ENCODE measurements around the gene PPP2R5D. TPM values are rescaled to one million over a fixed set of nuclear protein-coding genes. Genes with fewer than 3 reads are reported as not detected.
A peak's percentile ranks its signal among the peaks of the same experiment; 100 is the strongest.

PPP2R5D gene
- total and polyA plus RNA-seq, 9 of the 15 experiments (the other 6 are each of a cell fraction or from before 2014, with no cell fraction given) = 1.3 to 96.1 (median 38.4) TPM

- DNase-seq (ENCODE audit: extremely low read depth in 1 of 4, low spot score in 3 of 4) (no peak), ATAC-seq (peak; percentile 46), FAIRE-seq (no peak)
- Histone ChIP-seq H3K79me2 (ENCODE audit: control insufficient read depth, insufficient read depth, low read length) (no peaks in the 10 kb centered on the region), H3K27me3 (ENCODE audit: control insufficient read depth in 2 of 2, insufficient read depth in 2 of 2, low read length in 2 of 2) (no peaks in the 10 kb centered on the region), H3K9me1 (ENCODE audit: control insufficient read depth, insufficient read depth, low read length) (peaks cover 6% of the 10 kb centered on the region), H3K4me1 (replicated peaks in 1 of 2; ENCODE audit: control insufficient read depth in 2 of 2, insufficient read depth in 2 of 2, low read length in 2 of 2) (peaks cover 0 to 10% of the 10 kb centered on the region in 2 experiments; a peak in 3 of 5 replicates), H2AFZ (ENCODE audit: low read depth, low read length) (no peak overlapping the region), H3K9me3 (replicated peaks; ENCODE audit: control insufficient read depth, insufficient read depth, low read depth, low read length) (no peaks in the 10 kb centered on the region), H3K4me3 (no peak overlapping the region), H3K4me2 (ENCODE audit: insufficient read depth, low read length) (no peak overlapping the region), H3K36me3 (ENCODE audit: control insufficient read depth, insufficient read depth, low read length) (peaks cover 80% of the 10 kb centered on the region), H4K20me1 (replicated peaks; ENCODE audit: control insufficient read depth, insufficient read depth, low read length) (no peaks in the 10 kb centered on the region; the same call in 1 of the 2 replicates), H3K27ac (ENCODE audit: extremely low read depth, low read depth, low read length) (no peak overlapping the region), H3K9ac (ENCODE audit: insufficient read depth in 1 of 2, low read depth in 2 of 2, low read length in 2 of 2) (peak overlapping the region in 1 of 2 experiments; percentile 75; a peak in 1 of 4 replicates)
- no TSS peak for BruUV-seq (replicated peaks)
- TF ChIP-seq MYC (IDR thresholded peaks at IDR 0.05; ENCODE audit: low read depth, low read length) = no peak
- no peak for TF ChIP-seq MYC (CRISPR knock-in tag; IDR thresholded peaks at IDR 0.05; ENCODE audit: borderline replicate concordance, low read depth)
- TF ChIP-seq SUPT5H (IDR thresholded peaks at IDR 0.05) = 0 out of 2 replicates have a peak, but pooled peaks have one; percentile 31
- 0 out of 2 replicates have a peak, but pooled peaks have one; percentile 40 for TF ChIP-seq POLR2A (conservative IDR thresholded peaks at IDR 0.05)
- no peak for TF ChIP-seq ZNF780A (CRISPR knock-in tag; IDR thresholded peaks at IDR 0.05)
- no peak for TF ChIP-seq STAT6 (CRISPR knock-in tag; IDR thresholded peaks at IDR 0.05)
- TF ChIP-seq NCOA2 (IDR thresholded peaks at IDR 0.05; ENCODE audit: partially characterized antibody in 2 of 2) = no peak
- TF ChIP-seq RBFOX2 (IDR thresholded peaks at IDR 0.05; ENCODE audit: low read depth, low read length) = 0 out of 2 replicates have a peak, but pooled peaks have one; percentile 49
- no peak for TF ChIP-seq CTCF (IDR thresholded peaks at IDR 0.05 in 2 of 3, conservative IDR thresholded peaks at IDR 0.05 in 1 of 3; ENCODE audit: insufficient read depth in 2 of 3, low read depth in 1 of 3, low read length in 3 of 3)
- ChIA-PET POLR2A (interaction anchor here (0.6 to 2.6 kb wide), 6 partner anchors 10 to 105 kb away, joined by 3 to 7 read pairs (median 4); no protein-coding TSS in a partner anchor), CTCF (ENCODE audit: low intra/inter-chr PET ratio) (no interaction called here)
- in situ Hi-C loops (cut with MboI) = no loop called here
- 54% methylated on average over 8 of the region's 9 CpGs for WGBS (ENCODE audit: insufficient coverage, low coverage, missing lambda C conversion rate)
- intact Hi-C loops (cut with micrococcal nuclease) = no loop called here
Observed at GRCh38 chr6:43038727-43039126, 54.4 kb downstream of the PPP2R5D start.

Measured in K562 (cell line).